ENCODE data around the gene ZMYM4. TPM values are rescaled to one million over a fixed set of nuclear protein-coding genes. Genes with fewer than 3 reads are reported as not detected.

ZMYM4 gene
- polyA plus RNA-seq, 1 donor (not counting 4 experiments of a cell fraction or from before 2014, with no cell fraction given): 24.8 TPM

DNA sequence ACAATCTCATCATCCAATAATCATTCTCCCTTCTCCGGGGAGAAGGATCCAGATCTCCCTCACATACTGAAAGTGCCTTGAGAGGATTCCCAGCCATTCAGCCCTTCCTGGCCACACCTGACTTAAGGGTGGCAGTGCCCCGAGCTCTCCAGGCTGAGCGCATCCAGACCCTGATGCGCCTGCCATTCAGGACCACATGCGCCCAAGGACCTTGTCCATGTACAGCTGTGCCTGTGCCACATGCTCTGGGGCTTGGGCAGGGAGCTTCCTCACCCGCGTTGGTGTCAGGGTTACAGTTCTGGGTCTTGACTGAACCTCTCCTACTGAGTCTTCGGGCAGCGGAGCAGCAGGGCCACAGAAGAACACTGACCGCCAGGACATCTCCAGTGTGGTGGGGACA lies 167.6 kb downstream of the ZMYM4 start:
- FAIRE-seq (no peak), DNase-seq (ENCODE audit: low read depth, low spot score) (no peak)
- Histone ChIP-seq H4K20me1 (ENCODE audit: control insufficient read depth, extremely low read depth, insufficient read depth, low read length) (no peaks in the 10 kb centered on the region), H3K79me2 (ENCODE audit: control insufficient read depth, insufficient read depth, low read length) (no peaks in the 10 kb centered on the region), H3K9me3 (ENCODE audit: control insufficient read depth, low read depth, low read length) (no peaks in the 10 kb centered on the region), H3K9me1 (ENCODE audit: control insufficient read depth, extremely low read depth, insufficient read depth, low read length) (peaks cover 2% of the 10 kb centered on the region), H3K27ac (ENCODE audit: control insufficient read depth, insufficient read depth, low read length) (no peak overlapping the region), H3K9ac (ENCODE audit: control insufficient read depth, extremely low read depth, insufficient read depth, low read length) (no peak overlapping the region), H3K27me3 (ENCODE audit: control insufficient read depth, extremely low read depth, insufficient read depth, low read length) (no peaks in the 10 kb centered on the region), H3K4me2 (ENCODE audit: control insufficient read depth, extremely low read depth, insufficient read depth, low read depth, low read length) (no peak overlapping the region), H3K4me1 (ENCODE audit: control insufficient read depth, extremely low read depth, insufficient read depth, low read length) (peaks cover 2% of the 10 kb centered on the region), H3K36me3 (ENCODE audit: control insufficient read depth in 2 of 2, extremely low read depth in 1 of 2, insufficient read depth in 2 of 2, low read length in 2 of 2) (peaks cover 13 to 19% of the 10 kb centered on the region in 2 experiments), H2AFZ (ENCODE audit: control insufficient read depth, low read length) (no peak overlapping the region), H3K4me3 (ENCODE audit: control insufficient read depth in 2 of 3, extremely low read depth in 1 of 3, insufficient read depth in 2 of 3, low read depth in 1 of 3, low read length in 3 of 3) (no peak overlapping the region)
- TF ChIP-seq, protein P1, sequence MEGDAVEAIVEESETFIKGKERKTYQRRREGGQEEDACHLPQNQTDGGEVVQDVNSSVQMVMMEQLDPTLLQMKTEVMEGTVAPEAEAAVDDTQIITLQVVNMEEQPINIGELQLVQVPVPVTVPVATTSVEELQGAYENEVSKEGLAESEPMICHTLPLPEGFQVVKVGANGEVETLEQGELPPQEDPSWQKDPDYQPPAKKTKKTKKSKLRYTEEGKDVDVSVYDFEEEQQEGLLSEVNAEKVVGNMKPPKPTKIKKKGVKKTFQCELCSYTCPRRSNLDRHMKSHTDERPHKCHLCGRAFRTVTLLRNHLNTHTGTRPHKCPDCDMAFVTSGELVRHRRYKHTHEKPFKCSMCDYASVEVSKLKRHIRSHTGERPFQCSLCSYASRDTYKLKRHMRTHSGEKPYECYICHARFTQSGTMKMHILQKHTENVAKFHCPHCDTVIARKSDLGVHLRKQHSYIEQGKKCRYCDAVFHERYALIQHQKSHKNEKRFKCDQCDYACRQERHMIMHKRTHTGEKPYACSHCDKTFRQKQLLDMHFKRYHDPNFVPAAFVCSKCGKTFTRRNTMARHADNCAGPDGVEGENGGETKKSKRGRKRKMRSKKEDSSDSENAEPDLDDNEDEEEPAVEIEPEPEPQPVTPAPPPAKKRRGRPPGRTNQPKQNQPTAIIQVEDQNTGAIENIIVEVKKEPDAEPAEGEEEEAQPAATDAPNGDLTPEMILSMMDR (optimal IDR thresholded peaks at IDR 0.05 in 1 of 3, IDR thresholded peaks at IDR 0.05 in 1 of 3, conservative IDR thresholded peaks at IDR 0.05 in 1 of 3; ENCODE audit: extremely low read depth in 1 of 3, insufficient read depth in 2 of 3, low read length in 3 of 3): no peak
- no peak for TF ChIP-seq EZH2 (IDR thresholded peaks at IDR 0.05; ENCODE audit: low read length)
- dilution Hi-C loops (cut with MboI; ENCODE audit: extremely low pct_ligation_motif_present, low sequenced_read_pairs): no loop called here

DNA sequence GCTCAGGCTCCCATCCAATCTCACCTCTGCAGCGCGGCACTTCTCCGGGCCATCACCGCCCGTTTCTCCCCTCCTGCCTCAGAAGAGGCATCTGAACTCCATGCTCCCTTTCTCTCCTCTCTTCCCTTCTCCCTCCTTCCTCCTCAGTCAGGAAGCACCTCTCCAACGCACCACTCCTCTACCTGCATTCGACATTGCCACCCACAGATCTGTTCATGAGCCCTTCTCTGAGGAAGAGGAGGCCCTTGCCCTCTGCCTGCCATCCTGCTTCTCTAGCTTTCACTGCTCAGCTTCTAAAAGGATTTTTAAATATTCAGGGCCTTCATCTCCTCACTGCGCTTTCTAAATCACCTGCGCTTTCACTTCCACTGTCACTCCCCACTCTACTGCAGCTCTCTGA lies 168.7 kb downstream of the ZMYM4 start:
- Histone ChIP-seq H3K9ac (ENCODE audit: control insufficient read depth, extremely low read depth, insufficient read depth, low read length) (no peak overlapping the region), H3K4me3 (ENCODE audit: control insufficient read depth in 2 of 3, extremely low read depth in 1 of 3, insufficient read depth in 2 of 3, low read depth in 1 of 3, low read length in 3 of 3) (no peak overlapping the region), H3K4me2 (ENCODE audit: control insufficient read depth, extremely low read depth, insufficient read depth, low read depth, low read length) (no peak overlapping the region), H2AFZ (ENCODE audit: control insufficient read depth, low read length) (no peak overlapping the region), H4K20me1 (ENCODE audit: control insufficient read depth, extremely low read depth, insufficient read depth, low read length) (no peaks in the 10 kb centered on the region), H3K79me2 (ENCODE audit: control insufficient read depth, insufficient read depth, low read length) (no peaks in the 10 kb centered on the region), H3K27me3 (ENCODE audit: control insufficient read depth, extremely low read depth, insufficient read depth, low read length) (no peaks in the 10 kb centered on the region), H3K36me3 (ENCODE audit: control insufficient read depth in 2 of 2, extremely low read depth in 1 of 2, insufficient read depth in 2 of 2, low read length in 2 of 2) (peaks cover 12 to 17% of the 10 kb centered on the region in 2 experiments), H3K4me1 (ENCODE audit: control insufficient read depth, extremely low read depth, insufficient read depth, low read length) (peaks cover 9% of the 10 kb centered on the region), H3K9me3 (ENCODE audit: control insufficient read depth, low read depth, low read length) (no peaks in the 10 kb centered on the region), H3K9me1 (ENCODE audit: control insufficient read depth, extremely low read depth, insufficient read depth, low read length) (peaks cover 2% of the 10 kb centered on the region), H3K27ac (ENCODE audit: control insufficient read depth, insufficient read depth, low read length) (no peak overlapping the region)
- no peak for FAIRE-seq
- DNase-seq (ENCODE audit: low read depth, low spot score): no peak
- TF ChIP-seq, protein P1 (optimal IDR thresholded peaks at IDR 0.05 in 1 of 3, IDR thresholded peaks at IDR 0.05 in 1 of 3, conservative IDR thresholded peaks at IDR 0.05 in 1 of 3; ENCODE audit: extremely low read depth in 1 of 3, insufficient read depth in 2 of 3, low read length in 3 of 3): no peak
- TF ChIP-seq EZH2 (IDR thresholded peaks at IDR 0.05; ENCODE audit: low read length): no peak
- dilution Hi-C loops (cut with MboI; ENCODE audit: extremely low pct_ligation_motif_present, low sequenced_read_pairs): no loop called here
